Keratinocyte (primary cell): Measurements from ENCODE around the gene ATP5F1E. TPM values are rescaled to one million over a fixed set of nuclear protein-coding genes. Genes with fewer than 3 reads are reported as not detected.

Experiments
- DNase-seq: peaks from one replicate; pipeline ENCODE4 v3.0.0-alpha.2; 2011; ENCODE audit warnings: low read depth, missing footprints, low spot score
- FAIRE-seq: peaks from 2 replicates; lab custom pipeline; 2011; peaks lifted over from hg19 to GRCh38; lab: Jason Lieb, UNC
- H2AFZ ChIP-seq: 2 replicates; pipeline ENCODE4 v1.6.0; 2012; ENCODE audit warnings: low read length, control low read depth, inconsistent platforms; ENCODE audit not compliant: control insufficient read depth
- H3K27ac ChIP-seq: 2 replicates; pipeline ENCODE4 v1.5.1; 2011; ENCODE audit warnings: low read length; ENCODE audit not compliant: control insufficient read depth, insufficient read depth
- H3K27me3 ChIP-seq: 3 replicates; pipeline ENCODE4 v1.6.0; 2011; ENCODE audit warnings: low read length; ENCODE audit not compliant: control insufficient read depth, insufficient read depth; ENCODE audit errors: extremely low read depth
- H3K36me3 ChIP-seq, 2 experiments: 2 replicates in 1 of 2; 3 replicates in 1 of 2; pipeline ENCODE4 v1.5.1; 2011; ENCODE audit warnings: low read length in 2 of 2, mild to moderate bottlenecking in 1 of 2; ENCODE audit not compliant: control insufficient read depth in 2 of 2, insufficient read depth in 2 of 2; ENCODE audit errors: extremely low read depth in 1 of 2
- H3K4me1 ChIP-seq: 3 replicates; pipeline ENCODE4 v1.5.1; 2011; ENCODE audit warnings: low read length; ENCODE audit not compliant: control insufficient read depth, insufficient read depth; ENCODE audit errors: extremely low read depth
- H3K4me2 ChIP-seq: 3 replicates; pipeline ENCODE4 v1.6.0; 2011; ENCODE audit warnings: low read depth, low read length; ENCODE audit not compliant: control insufficient read depth, insufficient read depth; ENCODE audit errors: extremely low read depth
- H3K4me3 ChIP-seq, 3 experiments: fragments of 200-600 bp in 1 of 3; sonication (generic) in 1 of 3; 2 replicates in 2 of 3; 3 replicates in 1 of 3; pipeline ENCODE4 v1.5.1; 2011 to 2016; ENCODE audit warnings: low read length in 3 of 3, mild to moderate bottlenecking in 3 of 3, control low read depth in 2 of 3, inconsistent platforms in 1 of 3, low read depth in 1 of 3, mixed read lengths in 1 of 3, mixed run types in 1 of 3, moderate library complexity in 1 of 3; ENCODE audit not compliant: control insufficient read depth in 2 of 3, insufficient read depth in 2 of 3; ENCODE audit errors: extremely low read depth in 1 of 3
- H3K79me2 ChIP-seq: 2 replicates; pipeline ENCODE4 v1.6.0; 2012; ENCODE audit warnings: low read length; ENCODE audit not compliant: control insufficient read depth, insufficient read depth
- H3K9ac ChIP-seq: 3 replicates; pipeline ENCODE4 v1.6.0; 2011; ENCODE audit warnings: low read length; ENCODE audit not compliant: control insufficient read depth, insufficient read depth; ENCODE audit errors: extremely low read depth
- H3K9me1 ChIP-seq: 3 replicates; pipeline ENCODE4 v1.6.0; 2011; ENCODE audit warnings: low read length; ENCODE audit not compliant: control insufficient read depth, insufficient read depth; ENCODE audit errors: extremely low read depth
- H3K9me3 ChIP-seq: 2 replicates; pipeline ENCODE4 v1.5.1; 2012; ENCODE audit warnings: low read depth, low read length; ENCODE audit not compliant: control insufficient read depth
- H4K20me1 ChIP-seq: 3 replicates; pipeline ENCODE4 v1.6.0; 2011; ENCODE audit warnings: low read length; ENCODE audit not compliant: control insufficient read depth, insufficient read depth; ENCODE audit errors: extremely low read depth
- CTCF ChIP-seq, 3 experiments: IDR thresholded peaks in 1 of 3; conservative IDR thresholded peaks in 1 of 3; optimal IDR thresholded peaks in 1 of 3; 2 replicates in 2 of 3; 3 replicates in 1 of 3; pipeline versions ENCODE3 to v1.5.1; 2011; ENCODE audit warnings: low read length in 3 of 3, mild to moderate bottlenecking in 3 of 3, moderate library complexity in 2 of 3, control low read depth in 1 of 3, inconsistent platforms in 1 of 3; ENCODE audit not compliant: insufficient read depth in 2 of 3; ENCODE audit errors: extremely low read depth in 1 of 3
- EZH2 ChIP-seq: IDR thresholded peaks from one replicate; pipeline ENCODE4 v1.6.1; 2012; ENCODE audit warnings: inconsistent platforms, mild to moderate bottlenecking, low read length, moderate library complexity
- dilution Hi-C: fragments of 300-500 bp; cut with MboI; formaldehyde crosslinking; loops from one replicate; pipeline ENCODE4 v1.7.0; 2020; ENCODE audit warnings: low sequenced_read_pairs; ENCODE audit not compliant: extremely low pct_ligation_motif_present
- polyA plus RNA-seq, 5 experiments: library from polyadenylated mRNA; depleted of rRNA in 3 of 5; stranded (reverse) in 3 of 5; stranded (forward) in 1 of 5; unstranded in 1 of 5; fragments of >200 nt; gene quantifications; 1 replicate in 1 of 5; 2 replicates in 3 of 5; 3 replicates in 1 of 5; pipeline versions ENCODE4 v1.2.1 to v1.2.3, GENCODE V29; 2011 to 2012; ENCODE audit warnings: missing spikeins in 2 of 5, low read depth in 1 of 5, low replicate concordance in 1 of 5

The ATP5F1E gene
- polyA plus RNA-seq, 1 donor (not counting 4 experiments of a cell fraction or from before 2014, with no cell fraction given) = 99.7 TPM

- TF ChIP-seq CTCF (optimal IDR thresholded peaks at IDR 0.05 in 1 of 3, IDR thresholded peaks at IDR 0.05 in 1 of 3, conservative IDR thresholded peaks at IDR 0.05 in 1 of 3; ENCODE audit: extremely low read depth in 1 of 3, insufficient read depth in 2 of 3, low read length in 3 of 3) (no peak), EZH2 (no peak)
- H4K20me1 ChIP-seq = no peaks in the 10 kb centered on the region
- no peaks in the 10 kb centered on the region for H3K4me1 ChIP-seq
- H3K4me2 ChIP-seq = no peak overlapping the region
- FAIRE-seq (no peak), DNase-seq (no peak)
- dilution Hi-C loops = no loop called here
- no peak overlapping the region for H3K9ac ChIP-seq
- no peaks in the 10 kb centered on the region for H3K9me3 ChIP-seq
- H3K4me3 ChIP-seq = no peak overlapping the region
- no peak overlapping the region for H2AFZ ChIP-seq
- H3K27me3 ChIP-seq = no peaks in the 10 kb centered on the region
- H3K79me2 ChIP-seq = no peaks in the 10 kb centered on the region
- no peak overlapping the region for H3K27ac ChIP-seq
- peaks cover 45 to 61% of the 10 kb centered on the region in 2 experiments for H3K36me3 ChIP-seq
- no peaks in the 10 kb centered on the region for H3K9me1 ChIP-seq
These were observed 40.4 kb downstream of the ATP5F1E start for GRCh38 chr20:58991715-58992114.

- no peak overlapping the region for H3K9ac ChIP-seq
- dilution Hi-C loops = no loop called here
- H3K27ac ChIP-seq = no peak overlapping the region
- FAIRE-seq (no peak), DNase-seq (no peak)
- no peaks in the 10 kb centered on the region for H3K4me1 ChIP-seq
- H3K9me1 ChIP-seq = no peaks in the 10 kb centered on the region
- peaks cover 2% of the 10 kb centered on the region for H4K20me1 ChIP-seq
- H3K27me3 ChIP-seq = no peaks in the 10 kb centered on the region
- H3K9me3 ChIP-seq = no peaks in the 10 kb centered on the region
- no peak overlapping the region for H3K4me3 ChIP-seq
- no peak overlapping the region for H3K4me2 ChIP-seq
- peaks cover 2% of the 10 kb centered on the region for H3K79me2 ChIP-seq
- H2AFZ ChIP-seq = no peak overlapping the region
- peaks cover 45 to 63% of the 10 kb centered on the region in 2 experiments for H3K36me3 ChIP-seq
- no peak for TF ChIP-seq CTCF (optimal IDR thresholded peaks at IDR 0.05 in 1 of 3, IDR thresholded peaks at IDR 0.05 in 1 of 3, conservative IDR thresholded peaks at IDR 0.05 in 1 of 3; ENCODE audit: extremely low read depth in 1 of 3, insufficient read depth in 2 of 3, low read length in 3 of 3)
- no peak for TF ChIP-seq EZH2
These were observed 41.3 kb downstream of the ATP5F1E start for GRCh38 chr20:58990651-58991445.
